Erythroblast (primary cell): ENCODE data around the gene CLSTN2.

Source experiments
- GATA1 ChIP-seq: IDR thresholded peaks from 2 replicates; pipeline ENCODE4 v1.6.1; 2011; ENCODE audit warnings: low read depth, mild to moderate bottlenecking, control low read depth, low read length, moderate library complexity
- POLR2A ChIP-seq: IDR thresholded peaks from 2 replicates; pipeline ENCODE4 v1.6.1; 2011; ENCODE audit warnings: mild to moderate bottlenecking, low read length

GRCh38 chr3:140505213-140505612, 570.2 kb downstream of the CLSTN2 start:
- no peak for TF ChIP-seq POLR2A
- TF ChIP-seq GATA1, result no peak
